Lower leg skin (tissue), 4 donors: ENCODE results near the gene ADNP. TPM values are rescaled to one million over a fixed set of nuclear protein-coding genes. Genes with fewer than 3 reads are reported as not detected.

ENCODE experiments used
- DNase-seq, 2 donors: peaks; one replicate each; pipeline ENCODE4 v3.0.0-alpha.2; 2019; ENCODE audit warnings: low spot score in 2 of 2
- H3K4me3 ChIP-seq: fragments of 200-600 bp; sonication (generic); 2 replicates; pipeline ENCODE4 v1.5.1; 2017; ENCODE audit warnings: mild to moderate bottlenecking, low read depth; ENCODE audit not compliant: poor library complexity, severe bottlenecking
- POLR2A ChIP-seq, 2 donors: fragments of 450-650 bp; IDR thresholded peaks; one replicate each; pipeline ENCODE4 v1.6.1; 2016 to 2017; ENCODE audit warnings: antibody characterized with exemption in 2 of 2, mild to moderate bottlenecking in 1 of 2, moderate library complexity in 1 of 2
- WGBS, 2 donors: methylation state at CpG; one replicate each; pipeline ENCODE4 v1.1.5; 2018; 5-methylcytosine and 5-hydroxymethylcytosine counted together
- intact Hi-C: fragments of 100-400 bp; cut with DNase I; formaldehyde crosslinking; loops from one replicate; pipeline ENCODE4 v1.15.0; 2023; ENCODE audit warnings: low total_unique reads
- total RNA-seq, 4 donors: library from RNA; depleted of rRNA; stranded (reverse); fragments of >200 nt; gene quantifications; one replicate each; pipeline ENCODE4 v1.1.0, GENCODE V29; 2016
- TF ChIP-seq, protein P1 (sequence below), 3 donors: fragments of 450-650 bp; IDR thresholded peaks; one replicate each; pipeline ENCODE4 v1.5.1; 2016; ENCODE audit warnings: antibody characterized with exemption in 3 of 3, mild to moderate bottlenecking in 3 of 3, moderate library complexity in 2 of 3

Gene ADNP
- total RNA-seq, 4 donors from 2014 or later = 46.9 to 64.0 (median 53.3) TPM

DNA sequence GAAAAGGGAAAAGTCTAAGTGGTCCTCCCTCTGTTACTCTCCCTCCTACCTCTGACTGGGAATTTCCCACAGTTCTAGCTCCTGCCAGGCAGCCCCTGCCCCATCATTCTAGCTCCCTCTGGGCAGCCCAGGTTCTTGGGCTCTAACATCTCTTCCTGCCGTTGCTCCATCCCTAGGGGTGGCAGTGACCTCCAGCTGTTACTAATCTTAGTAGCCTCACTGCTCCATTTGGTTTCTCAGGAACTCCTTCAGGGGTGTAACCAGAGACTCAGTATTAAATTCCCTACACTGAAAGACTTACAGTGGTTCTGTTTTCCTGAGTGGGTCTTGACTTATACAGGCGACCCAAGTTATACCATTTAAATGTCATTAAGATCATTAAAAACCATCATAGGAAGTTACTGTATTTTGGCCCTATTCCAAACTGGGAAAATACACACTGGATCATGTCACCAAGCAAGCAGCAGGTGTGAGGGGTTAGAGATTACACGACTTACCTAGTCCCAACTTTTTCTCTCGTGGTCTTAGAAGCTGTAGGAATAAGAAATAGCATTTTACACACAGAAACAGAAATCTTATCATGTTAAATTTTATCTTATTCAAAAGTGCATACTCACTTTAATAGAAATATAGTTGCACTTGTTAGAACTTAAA is 17.0 kb upstream of the ADNP start:
- DNase-seq = no peak
- no peak overlapping the region for H3K4me3 ChIP-seq
- intact Hi-C loops = no loop called here
- 81 to 85% methylated on average over 4 of the region's 4 CpGs for WGBS, 2 donors
- no peak for TF ChIP-seq POLR2A (IDR thresholded peaks at IDR 0.05)
- TF ChIP-seq, protein P1, sequence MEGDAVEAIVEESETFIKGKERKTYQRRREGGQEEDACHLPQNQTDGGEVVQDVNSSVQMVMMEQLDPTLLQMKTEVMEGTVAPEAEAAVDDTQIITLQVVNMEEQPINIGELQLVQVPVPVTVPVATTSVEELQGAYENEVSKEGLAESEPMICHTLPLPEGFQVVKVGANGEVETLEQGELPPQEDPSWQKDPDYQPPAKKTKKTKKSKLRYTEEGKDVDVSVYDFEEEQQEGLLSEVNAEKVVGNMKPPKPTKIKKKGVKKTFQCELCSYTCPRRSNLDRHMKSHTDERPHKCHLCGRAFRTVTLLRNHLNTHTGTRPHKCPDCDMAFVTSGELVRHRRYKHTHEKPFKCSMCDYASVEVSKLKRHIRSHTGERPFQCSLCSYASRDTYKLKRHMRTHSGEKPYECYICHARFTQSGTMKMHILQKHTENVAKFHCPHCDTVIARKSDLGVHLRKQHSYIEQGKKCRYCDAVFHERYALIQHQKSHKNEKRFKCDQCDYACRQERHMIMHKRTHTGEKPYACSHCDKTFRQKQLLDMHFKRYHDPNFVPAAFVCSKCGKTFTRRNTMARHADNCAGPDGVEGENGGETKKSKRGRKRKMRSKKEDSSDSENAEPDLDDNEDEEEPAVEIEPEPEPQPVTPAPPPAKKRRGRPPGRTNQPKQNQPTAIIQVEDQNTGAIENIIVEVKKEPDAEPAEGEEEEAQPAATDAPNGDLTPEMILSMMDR (IDR thresholded peaks at IDR 0.05) = no peak

DNA sequence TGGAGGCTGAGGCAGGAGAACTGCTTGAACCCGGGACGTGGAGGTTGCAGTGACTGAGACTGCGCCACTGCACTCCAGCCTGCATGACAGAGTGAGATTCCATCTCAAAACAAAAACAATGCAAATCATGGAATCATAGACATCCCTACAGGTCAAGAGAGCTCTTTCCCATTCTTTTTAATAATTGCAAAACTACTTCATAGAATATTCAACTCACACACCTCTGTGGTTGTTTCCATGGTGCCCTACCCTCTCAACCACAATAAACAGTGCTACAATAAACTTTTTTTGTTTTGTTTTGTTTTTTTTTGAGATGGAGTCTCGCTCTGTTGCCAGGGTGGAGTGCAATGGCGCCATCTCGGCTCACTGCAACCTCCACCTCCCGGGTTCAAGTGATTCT is 11.8 kb upstream of the ADNP start:
- no peak overlapping the region for H3K4me3 ChIP-seq
- TF ChIP-seq, protein P1 (IDR thresholded peaks at IDR 0.05) = no peak
- no peak for TF ChIP-seq POLR2A (IDR thresholded peaks at IDR 0.05)
- intact Hi-C loops = no loop called here
- no peak for DNase-seq
- WGBS, 2 donors = 87 to 95% methylated on average over 7 of the region's 7 CpGs

DNA sequence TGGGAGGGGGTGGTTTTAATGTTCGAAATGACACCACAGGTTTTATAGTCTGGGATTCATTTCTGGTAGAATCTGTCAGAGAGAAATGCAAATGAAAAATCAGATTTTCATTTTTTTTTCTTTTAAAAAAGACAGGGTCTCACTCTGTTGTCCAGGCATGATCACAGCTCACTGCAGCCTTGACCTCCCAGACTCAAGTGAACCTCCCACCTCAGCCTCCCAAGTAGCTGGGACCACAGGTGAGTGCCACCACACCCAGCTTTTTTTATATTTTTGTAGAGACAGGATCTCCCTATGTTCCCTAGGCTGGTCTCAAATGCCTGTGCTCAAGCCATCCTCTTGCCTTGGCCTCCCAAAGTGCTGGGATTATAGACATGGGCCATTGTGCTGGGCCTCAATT is 2.4 kb upstream of the ADNP start:
- H3K4me3 ChIP-seq = no peak overlapping the region
- intact Hi-C loops = no loop called here
- WGBS, 2 donors = 82 to 87% methylated on average over 1 of the region's 1 CpG
- no peak for TF ChIP-seq POLR2A (IDR thresholded peaks at IDR 0.05)
- TF ChIP-seq, protein P1 (IDR thresholded peaks at IDR 0.05) = no peak
- no peak for DNase-seq

DNA sequence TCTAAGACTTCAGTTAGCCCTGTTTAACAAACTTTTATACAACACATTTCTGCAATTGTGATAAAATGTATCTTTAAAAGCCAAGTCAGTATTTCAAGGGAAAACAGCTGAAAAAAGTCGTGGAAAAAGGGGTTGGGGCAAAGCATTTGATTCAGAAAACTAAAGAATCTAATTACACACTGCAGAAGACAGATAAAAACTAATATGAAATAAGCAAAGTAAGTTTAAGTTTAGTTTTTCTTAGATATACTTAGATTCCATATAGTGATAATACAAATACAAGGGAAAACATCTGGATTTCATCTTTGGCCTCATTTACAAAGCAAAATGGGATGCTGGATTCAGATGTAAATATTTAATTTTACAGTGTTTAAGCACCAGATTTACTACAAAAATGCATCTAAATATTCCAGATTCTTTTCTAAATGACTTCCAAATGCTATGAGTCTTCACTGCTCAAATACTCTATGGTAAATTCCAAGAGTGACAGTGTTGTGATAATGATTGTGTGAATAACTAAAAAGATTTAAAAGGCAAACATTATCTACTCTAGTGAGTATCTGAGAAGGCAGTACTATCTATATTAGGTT is 1.5 kb upstream of the ADNP start:
- WGBS, 2 donors = 46 to 65% methylated on average over 1 of the region's 1 CpG
- no peak for TF ChIP-seq POLR2A (IDR thresholded peaks at IDR 0.05)
- TF ChIP-seq, protein P1 (IDR thresholded peaks at IDR 0.05) = no peak
- intact Hi-C loops = no loop called here
- H3K4me3 ChIP-seq = no peak overlapping the region
- DNase-seq = no peak

DNA sequence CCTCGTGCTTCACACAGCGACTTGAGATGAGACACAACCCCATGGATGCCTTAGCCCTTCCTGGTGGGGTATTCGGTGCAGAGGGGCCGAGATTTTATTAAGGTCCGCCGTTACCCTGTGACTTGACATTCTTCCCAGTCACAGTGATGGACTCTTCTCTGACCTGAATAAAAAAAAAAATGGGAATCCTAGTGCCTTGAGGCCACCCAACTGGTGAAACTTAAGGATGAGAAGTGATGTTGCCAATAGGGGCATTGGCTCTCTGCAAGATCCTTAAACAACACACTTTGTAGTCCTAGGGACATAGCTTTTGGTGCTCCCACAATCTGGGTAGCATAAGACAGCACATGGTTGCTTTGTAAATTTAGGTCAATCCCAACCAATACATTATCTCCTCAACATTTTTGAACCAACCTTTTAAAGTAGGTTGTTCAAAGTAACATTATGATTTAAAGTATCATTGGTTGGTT is 814 bp upstream of the ADNP start:
- whole genome bisulfite sequencing, 2 donors = 41 to 63% methylated on average over 6 of the region's 6 CpGs

More for the DNA sequence above, 814 bp upstream of the ADNP start:
- intact Hi-C loops = no loop called here
- no peak for DNase-seq
- no peak overlapping the region for H3K4me3 ChIP-seq
- TF ChIP-seq, protein P1 (IDR thresholded peaks at IDR 0.05) = no peak
- TF ChIP-seq POLR2A (IDR thresholded peaks at IDR 0.05) = no peak
